HG03064 (cell line): ENCODE results near the gene TMEM17.
"Not testable (repeated sequence)": the region's sequence is repeated elsewhere in the genome, so short reads cannot be mapped to it uniquely, and the experiment has no call there.

Experiments used
- ATAC-seq: cut with Tn5 transposase; IDR thresholded peaks from one replicate; pipeline ENCODE4 v1.9.1; 2021; ENCODE audit warnings: low read depth; ENCODE audit not compliant: unreplicated experiment

TMEM17 gene, protein sequence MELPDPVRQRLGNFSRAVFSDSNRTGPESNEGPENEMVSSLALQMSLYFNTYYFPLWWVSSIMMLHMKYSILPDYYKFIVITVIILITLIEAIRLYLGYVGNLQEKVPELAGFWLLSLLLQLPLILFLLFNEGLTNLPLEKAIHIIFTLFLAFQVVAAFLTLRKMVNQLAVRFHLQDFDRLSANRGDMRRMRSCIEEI

GRCh38 chr2:62505750-62506420 is at the start of gene TMEM17:
TSS of gene TMEM17 (minus strand) at chr2:62506195. CDS start at chr2:62506129, 66 bp downstream.
- ATAC-seq = peak; percentile 80

GRCh38 chr2:62554440-62554839 is 48.4 kb upstream of the TMEM17 start:
- no peak for ATAC-seq

GRCh38 chr2:62550461-62550860 is 44.5 kb upstream of the TMEM17 start:
- ATAC-seq = no peak

- no peak for ATAC-seq
Observed at GRCh38 chr2:62547854-62548253, 41.9 kb upstream of the TMEM17 start.

GRCh38 chr2:62545261-62545660 is 39.3 kb upstream of the TMEM17 start:
- no peak for ATAC-seq

- ATAC-seq = no peak
Observed at GRCh38 chr2:62540408-62541168, 34.6 kb upstream of the TMEM17 start.

- ATAC-seq = no peak
Observed at GRCh38 chr2:62539606-62540407, 33.8 kb upstream of the TMEM17 start.

DNA sequence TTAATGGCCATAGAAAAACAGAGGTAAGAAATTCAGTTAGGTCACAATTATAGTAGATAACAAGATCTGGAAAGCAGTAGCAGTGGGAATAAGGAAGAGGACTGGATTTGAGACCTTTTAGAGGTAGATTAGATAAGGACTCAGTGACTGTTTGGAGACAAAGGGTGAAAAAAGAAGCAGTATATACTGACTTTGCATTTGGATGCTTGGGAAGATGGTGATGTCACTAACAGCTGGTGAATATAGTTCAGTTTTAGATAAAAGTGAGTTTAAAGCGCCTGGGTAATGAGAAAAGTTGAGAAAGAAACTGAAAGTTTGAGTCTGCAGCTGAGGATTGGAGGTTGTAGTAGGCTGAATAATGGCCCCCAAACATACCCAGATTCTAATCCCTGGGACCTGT is 32.8 kb upstream of the TMEM17 start:
- ATAC-seq = no peak

DNA sequence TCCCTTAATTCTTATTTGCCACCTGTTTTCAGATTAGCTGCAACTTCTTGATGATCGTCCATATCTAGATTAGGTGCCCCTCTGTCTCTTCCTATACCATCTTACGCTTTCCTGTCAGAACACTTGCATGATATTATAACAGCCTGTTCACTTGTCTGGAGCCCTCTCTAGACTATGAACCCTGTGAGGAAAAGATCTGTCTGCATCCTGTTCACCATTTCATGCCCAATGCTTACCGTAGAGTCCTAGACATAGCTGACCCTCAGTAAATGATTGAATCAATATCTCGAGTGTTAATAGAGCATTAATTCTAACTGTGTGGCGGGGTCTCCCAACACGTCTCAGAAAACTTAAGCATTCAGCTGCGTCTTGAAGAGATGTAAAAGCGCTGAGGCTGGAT is 31.8 kb upstream of the TMEM17 start:
- no peak for ATAC-seq

- no peak for ATAC-seq
Observed at GRCh38 chr2:62536873-62537547, 31.0 kb upstream of the TMEM17 start.

GRCh38 chr2:62535521-62535920 is 29.5 kb upstream of the TMEM17 start:
- ATAC-seq = not testable (repeated sequence)

GRCh38 chr2:62531594-62531993 is 25.6 kb upstream of the TMEM17 start:
- no peak for ATAC-seq

DNA sequence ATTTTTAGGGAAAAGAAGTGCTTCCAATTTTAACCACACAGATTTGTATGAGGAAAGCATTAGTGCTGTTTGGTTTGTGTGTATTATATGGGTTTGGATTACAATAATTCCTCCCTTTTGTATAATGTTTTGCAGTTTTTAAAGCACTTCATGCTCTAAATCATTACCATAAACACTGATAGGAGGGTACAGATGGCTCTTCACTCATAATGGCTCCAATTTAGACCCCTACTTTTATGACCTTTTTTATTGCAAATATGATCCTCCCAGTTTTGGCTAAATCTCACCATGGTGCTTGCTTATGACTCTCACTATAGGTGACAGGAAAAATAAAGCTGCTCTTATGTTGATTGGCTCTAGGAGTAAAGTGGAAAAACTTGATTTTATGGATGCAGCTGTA is 23.8 kb upstream of the TMEM17 start:
- no peak for ATAC-seq

DNA sequence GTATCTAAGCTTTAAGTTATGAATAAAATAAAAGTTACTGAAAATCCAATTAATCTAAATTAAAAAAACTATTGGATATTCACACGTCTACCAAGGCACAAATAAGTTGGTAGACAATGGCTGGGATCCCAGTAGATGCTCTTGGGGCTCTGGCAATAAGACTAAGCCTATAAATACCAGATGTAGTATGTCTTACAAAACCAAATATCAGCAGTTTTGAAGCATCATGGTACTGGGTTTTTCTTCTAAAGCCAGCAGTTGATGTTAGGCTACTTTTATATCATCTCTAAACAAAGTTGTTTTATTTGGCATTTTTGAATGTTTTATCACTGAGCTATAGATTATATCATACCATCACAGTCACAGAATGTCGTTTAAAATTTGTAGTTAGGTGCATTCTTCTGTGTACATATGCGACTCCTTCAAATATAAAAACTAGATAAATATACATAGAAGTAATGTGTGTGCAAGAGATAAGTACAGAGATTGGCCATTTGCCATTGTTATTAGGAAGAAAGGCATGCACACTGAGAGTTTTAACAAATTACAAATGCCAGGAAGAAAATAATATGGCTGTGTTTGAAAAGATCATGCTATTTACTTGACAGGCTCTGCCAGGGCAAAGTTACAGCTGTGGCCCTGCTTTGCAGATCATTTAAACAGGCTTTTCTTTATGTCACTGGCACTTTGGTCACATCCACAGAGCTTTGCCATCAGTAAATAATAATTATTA is 21.6 kb upstream of the TMEM17 start:
- no peak for ATAC-seq

GRCh38 chr2:62526531-62527381 is 20.8 kb upstream of the TMEM17 start:
- no peak for ATAC-seq

DNA sequence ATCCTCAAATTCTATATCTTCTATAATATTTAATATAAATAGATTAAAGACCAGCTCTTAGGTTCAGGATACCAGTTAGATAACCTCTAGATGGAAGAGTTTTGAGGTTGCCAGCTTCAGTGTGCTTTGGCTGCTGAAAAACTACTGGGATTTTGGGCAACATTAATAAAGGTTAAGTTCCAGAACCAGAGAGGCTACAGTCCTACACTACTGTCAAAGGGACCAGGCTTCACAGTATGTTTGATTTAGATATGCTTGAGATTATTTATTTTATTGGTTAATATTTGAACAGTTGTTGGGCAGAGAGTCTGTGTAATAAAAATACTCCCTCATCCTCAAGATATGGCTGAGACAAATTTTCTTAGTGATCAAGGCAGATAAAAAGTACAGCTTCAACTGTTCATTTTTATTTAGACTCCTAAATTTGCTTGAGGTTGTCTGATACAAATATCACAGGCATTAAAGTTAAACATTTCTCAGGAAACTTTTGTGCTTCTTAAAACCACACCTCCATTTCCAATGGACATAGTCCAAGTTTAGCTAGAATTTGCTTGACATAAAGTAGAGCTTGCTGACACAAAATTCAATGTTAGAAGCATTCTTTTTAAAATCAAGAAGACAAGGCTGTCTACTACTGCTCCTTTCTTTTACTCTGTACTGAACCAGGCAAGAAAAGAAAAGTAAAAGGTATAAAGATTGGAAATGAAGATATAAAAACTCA is 19.7 kb upstream of the TMEM17 start:
- ATAC-seq = no peak

DNA sequence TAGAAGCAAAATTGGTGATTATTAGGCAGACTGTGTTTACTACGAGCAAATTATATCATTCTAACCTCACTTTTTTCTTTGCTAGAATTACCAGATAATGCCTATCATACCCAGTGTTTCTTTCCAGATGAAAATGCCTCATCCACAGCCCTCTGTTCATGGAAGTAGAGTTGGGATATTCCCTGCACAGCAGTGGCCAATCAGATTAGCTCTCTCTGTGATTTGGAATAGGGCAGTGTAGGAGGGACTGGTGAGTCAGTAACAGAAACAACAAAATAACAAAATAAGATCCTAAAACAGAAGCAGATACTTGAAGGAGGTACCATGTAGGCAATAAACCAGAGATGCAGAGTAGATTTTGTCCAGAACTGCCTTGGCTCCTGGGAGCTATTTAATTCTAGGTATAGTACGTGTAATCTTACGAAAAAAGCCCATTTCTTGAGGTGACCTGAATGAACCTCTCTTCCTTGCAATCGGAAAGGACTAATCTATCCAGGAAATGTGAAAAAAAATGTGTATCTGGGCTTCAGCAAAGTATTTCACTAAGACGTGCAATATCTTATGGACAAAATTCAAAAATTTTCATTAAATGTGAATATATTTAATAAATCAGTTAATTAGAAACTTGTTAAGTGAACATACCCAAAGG is 18.4 kb upstream of the TMEM17 start:
- ATAC-seq = no peak

- not testable (repeated sequence) for ATAC-seq
Observed at GRCh38 chr2:62521061-62521460, 15.1 kb upstream of the TMEM17 start.
